GM21619 (cell line): ENCODE results near the gene KSR2.

Experiments used
- ATAC-seq: cut with Tn5 transposase; IDR thresholded peaks from one replicate; pipeline ENCODE4 v1.9.1; 2021; ENCODE audit not compliant: unreplicated experiment

Gene KSR2

DNA sequence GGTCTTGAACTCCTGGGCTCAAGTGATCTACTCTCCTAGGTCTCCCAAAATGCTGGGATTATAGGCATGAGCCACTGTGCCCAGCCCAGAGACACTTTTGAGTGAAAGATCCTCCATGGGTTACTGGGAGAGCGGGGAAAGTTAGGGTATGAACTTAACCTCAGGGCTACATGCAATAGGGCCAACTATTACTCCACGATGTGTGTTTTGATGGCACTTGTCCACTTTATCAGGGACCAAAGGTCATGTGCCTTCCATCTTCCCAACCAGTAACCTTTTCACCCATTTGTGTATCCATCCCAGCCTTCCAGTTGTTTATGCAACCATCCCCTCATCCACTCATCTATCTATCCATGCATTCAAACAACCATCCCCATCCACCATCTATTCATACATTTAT, 546.8 kb downstream of the KSR2 start:
- no peak for ATAC-seq

DNA sequence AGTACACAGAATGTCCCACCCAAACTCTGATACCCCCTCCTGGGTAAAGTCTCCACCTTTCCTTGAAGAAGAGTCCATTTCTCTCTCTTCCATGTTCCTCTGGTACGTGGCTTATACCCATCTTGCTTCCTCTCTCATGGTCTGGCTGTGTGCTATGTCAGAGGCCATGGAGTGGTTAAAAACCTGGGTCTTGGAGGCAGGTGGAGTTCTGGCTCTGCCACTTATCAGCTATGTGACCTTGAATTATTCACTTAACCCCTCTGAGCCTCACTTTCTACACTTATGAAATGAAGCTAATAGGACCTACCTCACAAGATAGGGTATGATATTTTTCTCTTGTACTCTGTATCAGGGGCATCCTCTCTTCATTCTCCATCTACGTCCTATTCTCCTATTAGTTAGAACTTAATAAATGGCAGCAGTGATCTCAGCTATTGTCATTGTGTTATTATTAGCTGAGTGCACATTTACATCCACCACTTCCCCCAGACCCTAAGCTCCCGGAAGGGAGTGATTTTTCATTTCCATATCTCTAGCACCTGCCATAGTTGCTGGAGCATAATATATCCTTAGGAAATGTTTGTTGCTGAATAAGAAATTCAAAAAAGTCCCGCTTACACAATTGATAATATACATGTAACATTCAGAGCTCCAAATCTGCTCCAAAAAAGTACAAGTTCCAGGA, 547.6 kb downstream of the KSR2 start:
- no peak for ATAC-seq

DNA sequence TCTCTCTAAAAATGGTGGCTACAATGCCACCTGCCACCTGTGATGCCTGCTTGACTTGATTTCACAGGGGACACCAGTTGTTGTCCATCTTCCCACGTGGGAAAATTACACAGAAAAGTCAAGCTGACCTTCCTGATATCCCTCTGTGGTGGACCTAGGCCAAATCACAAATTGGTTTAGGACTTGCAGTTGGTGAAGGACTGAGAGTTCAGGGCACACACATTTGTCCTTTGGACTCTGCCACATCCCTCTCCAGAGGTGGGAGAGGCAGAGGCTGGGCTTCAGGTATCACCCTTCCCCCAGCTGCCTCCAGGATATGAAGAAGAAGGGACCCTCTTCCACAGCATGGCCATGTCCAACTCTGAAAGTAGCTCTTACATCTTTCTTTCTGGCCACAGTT, 551.8 kb downstream of the KSR2 start:
- ATAC-seq: no peak

DNA sequence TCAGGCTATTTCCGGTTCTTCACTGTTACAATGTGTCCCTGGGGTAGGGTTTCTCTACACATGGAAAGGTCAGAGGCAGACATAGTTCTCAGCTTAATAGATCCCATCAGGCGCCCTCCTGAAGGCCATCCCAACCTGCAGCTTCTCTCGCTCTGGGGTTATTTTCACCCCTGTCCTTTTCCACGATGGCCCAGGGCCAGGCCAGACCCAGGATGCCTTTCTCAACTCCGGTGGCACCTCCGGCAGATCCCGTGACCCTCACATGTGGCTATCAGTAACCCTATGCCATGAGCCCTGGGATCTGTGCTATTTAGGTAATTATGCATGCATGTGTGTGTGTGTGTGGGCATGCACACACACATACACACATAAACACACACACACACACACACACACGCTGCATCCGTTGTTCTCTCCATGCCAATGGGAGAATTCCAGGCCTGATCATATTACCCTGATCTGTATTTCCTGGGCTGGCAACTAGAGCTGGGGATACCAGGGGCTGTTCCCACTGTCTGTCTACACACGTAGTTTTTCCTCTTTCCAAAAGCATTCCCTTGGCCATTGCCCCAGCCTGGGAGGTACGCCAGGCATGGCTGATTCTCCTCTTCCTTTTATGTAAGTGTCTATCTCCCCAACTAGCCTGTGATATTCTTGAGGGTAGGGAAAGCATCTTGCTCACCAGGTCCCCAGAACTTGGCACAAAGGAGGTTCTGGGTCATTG, 556.2 kb downstream of the KSR2 start:
- no peak for ATAC-seq

DNA sequence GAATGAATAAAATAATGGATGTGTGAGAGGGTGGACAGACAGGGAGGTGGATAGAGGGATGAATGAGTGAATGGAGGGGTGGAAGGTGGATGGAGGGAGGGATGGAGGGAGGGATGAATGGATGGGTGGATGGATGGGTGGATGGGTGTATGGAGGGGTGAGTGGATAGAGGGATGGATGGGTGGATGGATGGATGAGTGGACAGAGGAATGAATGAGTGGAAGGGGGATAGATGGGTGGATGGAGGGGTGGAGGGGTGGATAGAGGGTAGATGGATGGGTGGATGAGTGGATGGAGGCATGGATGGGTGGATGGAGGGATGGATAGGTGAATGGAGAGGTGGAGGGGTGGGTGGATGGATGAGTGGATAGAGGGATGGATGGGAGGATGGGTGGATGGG, 559.5 kb downstream of the KSR2 start:
- no peak for ATAC-seq

DNA sequence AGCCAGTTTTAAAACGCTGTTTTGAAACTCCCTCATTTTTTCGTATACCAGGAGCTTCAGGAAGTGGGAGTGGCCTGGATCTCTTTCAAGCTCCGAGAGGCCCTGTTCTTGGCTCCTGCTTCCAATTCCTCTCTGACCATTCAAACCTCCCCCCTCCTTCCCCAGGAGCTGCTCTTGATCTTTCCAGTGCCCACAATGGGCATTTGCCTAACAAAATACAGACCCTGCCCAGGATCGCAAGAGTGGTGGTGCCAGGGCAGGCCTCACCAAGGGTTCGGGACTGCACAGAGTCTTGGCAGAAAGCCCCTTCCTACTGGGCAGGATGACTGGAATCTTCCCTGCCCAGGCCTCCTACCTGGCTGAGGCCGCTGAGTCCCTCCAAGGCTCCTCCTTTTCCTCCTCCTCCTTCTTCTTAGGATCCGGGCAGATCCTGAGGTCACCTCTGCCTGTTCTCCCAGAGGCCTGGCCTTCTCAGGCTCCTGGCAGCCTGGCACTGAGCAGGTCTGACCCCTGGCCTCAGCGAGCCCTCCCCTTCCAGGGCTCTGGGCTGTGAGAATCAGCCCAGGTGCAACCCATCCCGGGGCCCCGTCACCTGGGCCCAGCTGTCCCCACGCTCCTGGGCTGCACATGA, 560.5 kb downstream of the KSR2 start:
- ATAC-seq: no peak

DNA sequence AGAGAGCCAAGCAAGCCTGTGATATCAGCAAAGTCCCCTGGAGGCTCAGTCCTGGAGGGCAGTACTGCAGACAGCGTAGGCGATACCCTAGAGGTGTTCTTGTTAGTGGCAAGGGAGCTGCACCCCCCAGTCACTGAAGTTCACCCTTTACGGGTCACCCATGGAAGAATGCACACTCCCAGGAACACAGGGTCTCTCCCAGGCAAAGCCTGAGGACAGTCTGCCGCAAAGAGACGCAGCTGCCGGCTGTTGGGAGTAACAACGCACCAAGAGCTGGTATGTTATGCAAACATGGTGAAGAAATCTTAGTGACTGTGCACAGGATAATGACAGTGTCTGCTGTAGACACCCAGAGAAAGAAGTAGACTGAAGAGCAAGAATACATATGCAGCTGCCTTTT, 563.9 kb downstream of the KSR2 start:
- no peak for ATAC-seq

DNA sequence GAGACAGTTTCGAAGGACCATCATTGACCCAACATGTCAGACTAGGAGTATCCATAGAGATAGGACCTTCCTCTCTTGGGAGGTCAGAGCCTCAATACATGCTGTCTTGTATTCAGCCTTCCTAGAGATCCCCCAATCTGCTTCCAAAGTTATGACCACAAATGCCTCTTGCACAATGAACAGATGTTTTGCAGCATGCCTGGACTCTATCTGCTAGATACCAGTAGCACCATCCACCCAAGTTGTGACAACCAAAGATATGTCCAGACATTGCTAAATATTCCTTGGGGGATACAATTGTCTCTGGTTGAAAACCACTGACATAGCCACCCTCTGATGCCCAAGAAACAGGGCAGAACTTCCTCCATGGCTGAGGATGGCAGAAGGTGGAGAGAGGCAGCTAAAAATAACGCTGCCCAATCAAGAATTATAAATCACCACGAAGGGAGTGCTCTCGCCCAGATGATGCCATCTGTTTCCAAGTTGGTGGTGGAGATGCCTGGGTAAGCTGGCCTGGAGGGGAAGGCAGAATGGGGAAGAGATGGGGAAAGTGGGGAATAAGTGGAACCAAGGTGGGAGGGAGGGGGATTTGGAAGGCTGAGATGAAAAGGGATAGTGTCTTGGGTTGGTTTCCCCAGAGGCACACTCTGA, 564.5 kb downstream of the KSR2 start:
- ATAC-seq: no peak

DNA sequence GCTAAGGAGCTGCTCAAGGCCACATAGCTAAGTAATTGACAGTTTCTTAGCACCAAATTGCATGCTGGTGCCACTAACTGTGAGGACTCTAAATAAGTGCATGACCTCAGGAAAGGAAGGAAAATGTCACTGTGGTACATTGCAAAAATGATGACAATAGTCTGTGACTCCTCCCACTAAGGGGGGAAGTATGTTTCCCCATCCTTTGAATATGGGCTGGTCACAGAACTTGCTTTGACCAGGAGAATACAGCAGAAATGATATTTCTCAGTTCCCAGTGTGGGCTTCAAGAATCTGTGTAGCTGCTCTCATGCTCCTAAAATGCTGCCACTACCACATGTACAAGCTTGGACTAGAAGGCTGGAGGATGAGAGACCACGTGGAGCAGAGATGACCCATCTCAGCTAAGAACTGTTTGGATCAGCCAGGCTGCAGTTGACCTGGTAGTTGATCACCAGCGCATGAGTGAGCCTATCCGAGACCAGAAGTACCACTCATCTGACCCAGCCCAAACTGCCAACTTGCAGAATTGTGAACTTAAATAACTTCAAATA, 565.1 kb downstream of the KSR2 start:
- ATAC-seq: no peak
